GM21723 (cell line): Measurements from ENCODE around the gene LRRC36.

Experiments used
- ATAC-seq: cut with Tn5 transposase; IDR thresholded peaks from one replicate; pipeline ENCODE4 v1.9.1; 2021; ENCODE audit warnings: mild to moderate bottlenecking, moderate library complexity; ENCODE audit not compliant: unreplicated experiment

Gene LRRC36

DNA sequence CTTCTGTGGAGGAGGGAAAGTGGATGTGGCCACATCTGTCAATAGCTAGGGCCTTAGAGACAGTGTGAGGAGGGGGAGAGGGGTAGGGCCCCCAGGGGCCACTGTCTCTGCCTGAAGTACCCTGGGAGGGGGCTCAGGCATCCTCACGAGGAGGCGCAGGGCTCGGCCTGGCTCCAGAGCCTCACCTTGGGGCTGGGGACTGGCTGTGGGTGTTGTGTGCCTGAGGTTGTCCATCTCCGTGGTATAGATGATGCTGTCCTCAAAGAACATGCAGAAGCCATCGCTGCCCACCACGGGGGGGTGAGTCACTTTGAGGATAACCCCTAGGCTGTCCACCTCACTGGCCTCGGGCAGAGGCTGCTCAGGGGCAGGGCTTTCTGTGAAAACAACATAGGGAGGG is 35.2 kb upstream of the LRRC36 start:
- no peak for ATAC-seq

DNA sequence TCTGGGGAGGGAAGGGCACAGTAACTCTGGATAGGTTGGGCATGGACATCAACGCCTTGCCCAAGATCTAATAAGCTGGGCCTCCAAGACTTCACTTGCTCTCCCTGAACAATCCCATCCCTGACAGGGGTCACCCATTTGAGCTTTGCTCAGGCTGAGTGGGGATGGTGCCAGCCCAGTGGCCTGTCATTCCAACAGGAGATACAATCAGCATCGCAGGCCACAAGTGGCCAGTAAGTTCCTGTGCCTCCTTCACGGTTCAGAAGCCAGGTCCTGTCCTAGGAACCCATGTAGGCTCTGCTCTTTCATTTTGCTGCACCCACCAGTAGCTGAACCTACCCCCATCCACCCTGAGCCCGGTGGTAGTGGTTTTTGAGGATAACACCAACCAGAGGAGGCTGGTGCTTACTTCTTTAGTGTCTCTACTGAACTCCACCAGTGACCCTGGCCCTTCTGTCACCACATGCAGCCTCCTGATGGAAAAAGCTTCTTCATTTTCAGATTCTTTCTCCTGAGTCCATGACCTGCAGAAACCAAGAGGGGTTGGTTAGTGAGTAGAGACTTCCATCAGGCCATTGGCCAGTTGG is 32.4 kb upstream of the LRRC36 start:
- ATAC-seq: no peak

DNA sequence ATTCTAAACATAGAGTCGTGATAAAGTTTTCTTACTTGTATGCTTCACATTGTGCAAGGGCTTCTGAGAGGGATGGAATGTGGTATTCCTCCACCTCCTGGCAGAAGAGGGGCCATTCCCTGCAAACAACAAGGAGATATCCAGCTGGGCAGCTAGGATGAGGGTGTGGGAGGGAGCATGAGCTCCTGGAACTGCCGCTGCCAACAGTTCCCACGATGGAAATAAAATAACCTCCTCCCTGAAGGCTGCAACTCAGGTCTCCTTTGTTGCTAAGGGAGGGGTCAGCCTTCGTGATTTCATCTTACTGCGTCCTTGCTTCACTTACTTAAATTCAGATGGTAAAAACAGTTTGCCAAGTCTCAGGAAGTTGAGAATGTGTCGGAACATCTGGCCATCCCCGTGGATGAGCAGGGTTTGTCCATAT is 31.7 kb upstream of the LRRC36 start:
- ATAC-seq: no peak

DNA sequence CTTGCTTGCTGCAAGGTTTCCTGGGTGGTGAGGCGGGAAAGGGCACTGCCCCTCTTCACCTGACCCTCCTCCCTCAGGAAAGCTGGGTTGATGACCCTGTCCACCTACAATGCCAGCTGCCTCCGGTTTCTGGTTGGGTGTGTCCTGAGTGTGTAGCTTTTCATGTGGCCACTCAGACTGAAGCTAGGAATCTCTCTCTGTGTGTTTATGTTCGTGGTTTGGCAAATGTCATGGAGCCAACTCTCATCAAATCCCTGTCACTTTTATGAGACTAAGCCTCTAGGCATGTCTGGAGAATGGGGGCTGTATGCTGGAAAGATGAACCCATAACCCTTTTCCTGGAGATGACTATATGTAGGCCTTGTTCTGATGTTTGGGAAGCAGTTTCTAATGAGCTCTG is 30.2 kb upstream of the LRRC36 start:
- ATAC-seq: no peak

DNA sequence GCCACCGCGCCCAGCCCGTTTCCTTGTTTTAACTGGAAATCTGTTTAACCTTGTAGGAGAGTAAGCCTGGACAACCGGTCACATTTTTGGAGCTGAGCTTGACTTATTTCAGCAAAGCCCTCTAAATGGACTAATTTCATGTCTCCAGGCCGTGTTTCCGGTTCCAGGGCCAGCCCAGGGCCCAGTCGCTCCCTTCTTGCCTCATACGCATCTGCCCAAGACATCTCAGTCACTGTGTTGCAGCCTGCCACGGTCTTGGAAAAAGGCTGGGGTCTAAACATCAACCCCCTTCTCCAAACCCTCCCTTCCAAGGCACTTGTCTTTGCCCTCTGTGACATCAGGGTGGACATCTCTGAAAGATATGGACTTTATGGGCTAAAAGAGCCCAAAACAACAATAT is 28.3 kb upstream of the LRRC36 start:
- no peak for ATAC-seq

DNA sequence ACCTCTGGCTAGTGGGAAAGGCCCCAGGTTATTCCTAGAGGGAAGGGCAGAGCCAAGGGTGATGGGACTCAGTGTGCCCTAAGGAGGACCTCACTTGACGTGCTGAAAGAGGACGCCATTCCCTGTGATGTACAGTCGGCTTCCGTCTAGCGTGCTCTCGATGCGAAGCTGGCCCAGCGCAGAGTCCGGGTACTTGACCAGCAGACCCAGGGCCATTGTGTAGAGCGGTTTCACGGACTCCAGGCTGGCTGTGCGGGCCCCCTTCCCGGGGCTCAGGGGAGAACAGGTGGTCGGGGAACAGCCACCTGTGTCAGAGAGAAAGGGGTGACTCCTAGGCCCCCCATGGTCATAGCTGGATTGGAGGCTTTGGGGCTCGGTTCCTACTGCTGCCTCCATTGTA is 27.3 kb upstream of the LRRC36 start:
- ATAC-seq: no peak

DNA sequence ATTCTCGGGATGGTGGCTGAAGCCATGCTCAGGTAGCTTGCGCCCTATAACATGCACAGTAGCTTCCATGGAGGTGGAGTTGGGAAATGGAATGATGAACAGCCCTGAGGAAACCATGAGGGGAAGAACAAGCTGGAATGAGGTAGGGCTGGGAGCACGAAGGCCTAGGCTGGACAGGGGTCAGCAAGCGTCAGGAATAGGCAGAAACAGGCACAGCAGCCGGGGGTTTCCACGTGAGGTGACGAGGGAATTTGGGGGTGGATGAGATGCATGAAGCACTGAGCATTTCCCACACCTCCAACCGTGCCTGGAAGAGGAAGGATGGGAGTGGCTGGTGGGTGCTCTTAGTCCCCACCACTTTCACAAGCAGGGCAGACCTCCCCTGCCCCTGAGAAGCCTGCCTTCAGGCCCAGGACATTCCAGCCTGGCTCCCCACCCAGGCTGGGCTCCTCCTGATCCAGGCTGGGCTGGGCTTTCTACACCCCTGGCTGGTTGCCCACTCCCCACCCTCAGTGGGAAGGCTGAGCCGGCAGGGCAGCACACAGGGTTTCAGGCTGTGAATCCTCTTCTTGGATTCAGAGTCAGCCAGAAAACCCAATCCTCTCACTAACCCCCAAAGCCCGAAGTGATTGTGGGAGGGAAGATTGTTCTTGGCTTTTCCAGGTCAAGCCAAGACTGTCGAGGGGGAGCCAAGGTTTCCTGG is 25.4 kb upstream of the LRRC36 start:
- ATAC-seq: no peak

DNA sequence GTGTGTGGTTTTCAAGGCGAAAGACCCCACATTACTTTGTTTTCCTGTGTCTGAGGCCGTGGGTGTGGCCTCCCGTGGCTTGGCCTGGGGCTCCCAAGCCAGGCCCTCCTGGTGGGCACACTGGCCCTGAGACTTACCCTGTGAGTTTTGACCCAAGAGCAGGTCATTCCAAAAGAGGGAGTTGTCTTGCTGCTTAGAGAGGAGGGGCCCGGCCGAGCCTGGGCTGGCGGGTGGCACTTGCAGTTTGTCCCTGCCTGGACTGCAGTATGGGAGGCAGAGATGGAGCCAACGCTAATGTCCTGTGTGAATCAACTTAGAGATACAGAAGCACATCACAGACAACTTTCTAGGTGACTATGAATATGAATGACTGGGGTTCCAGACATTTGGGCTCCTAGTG is 24.5 kb upstream of the LRRC36 start:
- no peak for ATAC-seq

DNA sequence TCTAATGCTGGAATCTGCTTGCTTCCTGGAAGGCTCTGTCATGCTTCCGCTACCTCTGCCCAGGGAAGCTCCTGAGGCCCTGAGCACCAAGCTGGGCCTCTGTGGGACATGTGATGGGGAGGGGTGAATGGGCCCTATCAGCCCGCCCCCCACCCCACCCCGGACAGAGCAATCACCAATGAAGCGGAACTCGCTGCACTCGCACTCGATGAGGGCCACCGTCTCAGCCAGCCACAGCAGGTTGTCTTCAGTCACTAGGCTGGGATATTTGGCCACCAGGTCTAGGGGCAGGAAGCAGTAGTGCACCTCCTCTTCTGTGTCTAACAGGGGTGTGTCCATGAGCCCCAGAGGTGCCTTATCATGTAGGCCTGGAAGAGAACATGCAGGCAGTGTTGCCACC is 23.6 kb upstream of the LRRC36 start:
- no peak for ATAC-seq

DNA sequence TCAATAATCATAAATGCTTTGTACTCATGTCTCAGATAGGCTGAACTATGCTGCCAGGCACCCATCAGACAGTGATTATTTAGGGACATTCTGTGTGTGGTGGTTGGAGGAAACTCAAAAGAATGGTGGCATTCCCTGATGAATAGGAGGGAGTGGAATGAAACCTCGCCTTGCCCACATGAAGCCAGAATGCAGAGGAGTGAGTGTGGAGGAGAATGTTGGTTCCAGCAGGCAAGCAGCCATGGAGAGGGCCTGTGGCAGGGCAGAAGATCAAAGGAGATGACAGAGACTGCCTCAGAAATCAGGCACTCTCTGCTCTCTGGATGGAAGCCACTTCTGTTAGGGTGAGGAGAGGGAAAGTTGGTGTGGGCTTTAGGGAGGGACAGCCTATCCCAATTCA is 22.6 kb upstream of the LRRC36 start:
- no peak for ATAC-seq

DNA sequence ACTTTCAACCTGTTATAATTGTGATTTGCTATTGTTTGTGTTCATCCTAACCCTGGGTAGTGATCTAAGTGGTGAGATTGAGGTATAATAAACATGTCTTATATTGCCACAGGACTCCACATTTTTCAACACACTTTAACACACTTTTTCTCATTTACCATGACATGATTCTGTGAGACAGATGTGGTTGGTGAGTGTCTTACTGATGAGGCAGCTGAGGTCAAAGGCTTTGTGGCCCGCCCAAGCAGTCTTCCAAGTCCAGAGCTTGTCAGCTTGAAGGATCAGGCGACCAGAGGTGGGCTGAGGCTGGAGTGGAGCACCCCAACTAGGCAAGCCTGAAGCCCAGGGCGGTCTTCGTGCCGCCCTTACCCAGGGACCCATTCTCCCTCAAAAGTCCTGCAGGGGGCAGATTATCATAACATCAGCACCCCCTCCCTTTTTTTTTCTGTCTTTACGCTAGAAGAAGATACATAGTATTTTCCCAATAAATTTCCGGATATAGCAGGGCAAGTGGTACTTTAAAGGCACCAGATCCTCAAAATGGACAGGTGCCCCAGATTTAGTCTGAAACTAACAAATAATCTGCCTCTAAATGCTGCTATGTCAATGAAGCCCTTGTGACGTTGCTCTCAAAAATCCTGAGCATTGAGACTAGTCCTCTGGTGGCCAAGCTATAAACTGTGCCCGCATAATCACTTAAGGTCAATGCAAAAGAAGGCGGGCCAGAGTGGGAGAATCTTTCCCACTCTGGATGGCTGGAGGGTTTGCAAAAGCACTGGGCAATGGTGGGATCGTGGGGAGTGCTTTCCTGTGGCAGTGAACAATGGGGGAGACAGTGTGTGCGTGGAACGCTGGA is 21.2 kb upstream of the LRRC36 start:
- no peak for ATAC-seq

DNA sequence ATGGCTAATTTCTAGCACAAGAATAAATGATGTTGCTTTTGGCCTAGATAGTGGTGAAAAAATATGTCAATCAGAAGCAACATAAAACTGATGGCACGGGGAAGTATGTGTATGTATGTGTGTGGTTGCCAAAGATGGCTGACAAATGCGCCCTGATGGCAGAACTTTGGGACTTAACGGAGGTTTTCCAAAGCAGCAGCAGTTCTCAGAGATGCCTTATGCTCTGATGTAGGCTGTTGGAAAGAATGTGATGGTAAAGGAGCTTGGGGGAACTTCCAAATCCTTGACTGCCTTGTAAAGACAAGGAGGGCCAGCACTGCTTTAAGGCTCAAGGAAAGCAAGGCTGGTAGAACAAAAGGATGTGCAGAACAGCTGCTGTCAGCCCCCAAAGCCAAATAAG is 16.1 kb upstream of the LRRC36 start:
- ATAC-seq: no peak

DNA sequence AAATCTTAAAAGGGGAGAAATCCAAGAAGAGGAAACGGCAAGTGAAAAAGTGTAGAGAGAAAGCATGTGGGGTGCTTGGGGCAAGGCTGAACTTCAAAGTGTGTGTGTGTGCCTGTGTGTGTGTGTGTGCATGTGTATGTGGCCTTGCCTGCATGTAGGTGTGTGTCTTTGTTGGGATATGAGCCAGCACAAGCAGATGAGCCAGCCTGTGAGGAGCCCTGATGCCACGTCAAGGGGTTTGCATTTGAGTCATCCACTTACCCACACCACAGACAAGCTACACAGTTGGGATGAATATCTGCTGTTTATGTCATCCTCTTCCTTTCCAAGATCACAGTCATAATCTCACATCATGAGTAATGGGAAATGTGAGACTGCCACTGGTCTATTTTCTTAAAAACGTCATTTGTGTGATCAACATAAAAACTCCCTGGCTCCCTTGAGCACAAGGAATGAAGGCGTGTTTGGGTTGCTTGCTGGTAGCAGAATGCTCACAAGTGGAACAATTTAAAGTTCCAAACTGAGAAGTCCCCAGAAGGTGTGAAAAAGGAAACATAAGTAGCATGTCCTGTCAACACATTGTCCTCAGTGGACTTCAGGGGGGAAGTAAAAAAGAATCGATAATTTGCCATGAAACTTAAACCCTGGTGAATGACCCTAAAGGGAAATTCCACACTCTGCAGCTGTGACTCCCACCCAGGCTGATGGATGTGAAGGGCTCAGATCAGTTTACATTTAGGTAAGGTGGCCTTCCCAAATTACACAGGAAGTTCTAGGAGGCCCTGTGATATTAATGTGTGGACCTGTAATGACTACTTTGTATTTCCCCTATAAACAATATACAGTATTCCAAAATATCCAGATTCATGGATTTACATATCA is 14.8 kb upstream of the LRRC36 start:
- ATAC-seq: peak; percentile 73

DNA sequence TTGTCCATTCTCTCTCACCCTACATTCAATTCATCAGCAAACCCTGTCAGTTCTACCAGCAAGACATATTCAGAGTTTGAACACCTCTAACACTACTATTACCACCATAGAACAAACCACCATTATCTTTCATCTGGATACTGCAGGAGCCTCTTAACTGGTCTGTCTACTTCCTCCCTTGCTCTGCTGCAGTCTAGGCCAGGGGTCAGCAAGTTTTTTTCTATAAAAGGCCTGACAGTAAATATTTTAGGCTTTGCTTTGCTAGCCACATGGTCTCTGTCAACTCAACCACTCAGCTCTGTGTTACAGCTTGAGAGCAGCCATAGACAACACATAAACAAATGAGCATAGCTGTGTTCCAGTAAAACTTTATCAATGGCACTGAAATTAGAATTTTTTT is 13.9 kb upstream of the LRRC36 start:
- ATAC-seq: no peak

DNA sequence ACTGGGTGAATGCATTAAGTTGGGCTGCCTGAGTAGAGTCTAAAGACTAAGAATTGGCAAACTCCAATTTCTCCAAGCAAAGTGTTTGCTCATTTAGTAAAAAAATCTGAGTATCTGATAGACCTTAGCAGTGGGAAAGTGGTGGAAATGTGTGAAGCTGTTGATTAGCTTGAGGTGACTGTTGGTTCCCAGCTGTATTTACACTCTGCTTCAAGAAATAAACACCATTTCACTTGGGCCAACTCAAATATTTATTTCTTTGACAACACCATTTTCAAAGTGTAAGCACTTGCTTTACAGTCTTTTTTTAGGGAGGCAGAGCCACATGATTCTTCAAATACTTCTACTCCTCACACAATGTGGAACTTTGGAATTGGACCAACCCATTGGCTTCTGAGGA is 8.8 kb upstream of the LRRC36 start:
- ATAC-seq: no peak

DNA sequence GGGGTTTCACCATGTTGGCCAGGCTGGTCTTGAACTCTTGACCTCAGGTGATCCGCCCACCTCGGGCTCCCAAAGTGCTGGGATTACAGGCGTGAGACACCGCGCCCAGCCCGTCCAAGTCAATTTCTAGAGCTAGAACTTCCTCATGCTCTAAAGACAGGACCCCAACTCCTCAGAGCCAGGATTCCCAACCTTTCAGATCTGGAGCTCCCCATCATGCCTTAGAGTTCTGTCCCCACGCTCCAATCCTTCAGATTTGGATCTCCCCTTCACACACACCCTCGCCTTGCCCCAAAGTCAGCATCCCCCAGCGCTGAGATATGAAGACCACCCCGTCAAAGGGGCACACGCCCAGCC is 522 bp upstream of the LRRC36 start:
- no peak for ATAC-seq

DNA sequence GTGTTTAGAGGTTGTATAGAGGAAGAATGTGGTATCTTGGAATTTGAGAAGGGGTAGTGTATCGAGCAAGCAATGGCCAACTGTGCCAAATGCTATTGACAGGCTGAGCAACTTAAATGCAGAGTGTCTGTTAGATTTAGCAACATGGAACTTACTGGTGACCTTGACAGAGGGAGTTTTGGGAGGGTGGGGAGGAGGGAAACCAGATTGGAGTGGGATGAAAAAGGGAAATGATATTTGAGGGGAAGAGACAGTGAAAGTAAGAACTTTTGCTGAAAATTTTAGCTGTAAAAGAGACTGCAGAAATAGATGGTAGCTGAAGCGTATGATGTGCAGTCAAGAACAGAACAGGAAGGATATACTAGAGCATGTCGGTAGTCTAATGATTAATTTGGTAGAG is 1.1 kb downstream of the LRRC36 start:
- ATAC-seq: no peak

DNA sequence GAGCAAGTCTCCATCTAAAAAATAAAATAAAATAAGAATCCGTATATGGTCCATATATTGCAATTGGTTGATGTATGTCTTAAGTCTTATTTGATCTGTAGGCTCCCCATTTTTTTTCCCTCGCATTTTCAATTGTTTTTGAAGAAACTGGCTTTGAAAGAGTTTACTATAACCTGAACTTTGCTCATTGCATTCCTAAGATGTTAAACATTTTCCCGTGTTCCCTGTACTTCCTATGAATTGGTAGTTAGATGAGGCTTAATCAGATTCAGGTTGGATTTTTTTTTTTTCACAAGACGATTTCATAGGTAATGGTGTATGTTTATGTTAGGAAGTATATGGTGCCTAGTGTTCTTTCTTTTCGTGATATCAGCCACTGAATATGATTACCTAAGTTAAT is 3.3 kb downstream of the LRRC36 start:
- ATAC-seq: no peak

DNA sequence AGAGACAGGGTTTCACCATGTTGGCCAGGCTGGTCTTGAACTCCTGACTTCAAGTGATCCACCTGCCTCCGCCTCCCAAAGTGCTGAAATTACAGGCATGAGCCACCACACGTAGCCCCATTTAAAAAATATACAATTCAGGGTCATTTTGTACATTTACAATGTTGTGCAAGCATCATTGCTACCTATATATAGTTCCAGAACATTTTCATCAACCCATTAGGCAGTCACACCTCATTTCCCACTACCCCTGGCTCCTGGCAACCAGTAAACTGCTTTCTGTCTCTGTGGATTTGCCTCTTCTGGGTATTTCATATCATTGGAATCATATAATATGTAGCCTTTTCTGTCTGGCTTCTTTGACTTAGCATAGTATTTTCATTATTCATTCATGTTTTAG is 6.7 kb downstream of the LRRC36 start:
- ATAC-seq: no peak

DNA sequence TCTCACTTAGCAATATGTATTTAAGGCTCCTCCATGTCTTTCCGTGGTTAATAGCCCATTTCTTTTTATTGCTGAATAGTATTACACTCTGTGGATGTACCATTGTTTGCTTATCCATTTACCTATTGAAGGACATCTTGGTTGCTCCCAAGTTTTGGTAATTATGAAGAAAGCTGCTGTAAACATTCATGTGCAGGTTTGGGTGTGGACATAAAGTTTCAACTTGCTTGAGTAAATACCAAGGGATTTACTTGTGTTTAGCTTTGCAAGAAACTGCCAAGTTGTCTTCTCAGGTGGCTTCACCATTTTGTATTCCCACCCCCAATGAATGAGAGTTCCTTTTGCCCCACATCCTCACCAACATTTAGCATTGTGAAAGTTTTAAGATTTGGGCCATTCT is 9.5 kb downstream of the LRRC36 start:
- ATAC-seq: no peak

DNA sequence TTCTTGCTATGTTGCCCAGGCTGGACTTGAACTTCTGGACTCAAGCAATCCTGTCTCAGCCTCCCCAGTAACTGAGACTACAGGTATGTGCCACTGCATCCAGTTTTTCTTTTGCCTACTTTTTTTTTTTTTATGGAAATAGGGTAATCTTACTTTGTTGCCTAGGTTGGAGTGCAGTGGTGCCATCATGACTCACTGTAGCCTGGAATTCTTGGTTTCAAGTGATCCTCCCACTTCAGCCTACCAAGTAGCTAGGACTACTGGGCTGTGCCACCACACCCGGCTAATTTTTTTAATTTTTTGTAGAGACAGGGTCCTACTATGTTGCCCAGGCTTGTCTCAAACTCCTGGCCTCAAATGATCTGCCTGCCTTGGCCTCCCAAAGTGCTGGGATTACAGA is 10.0 kb downstream of the LRRC36 start:
- no peak for ATAC-seq
